HG03354 (cell line): ENCODE data around the gene CALD1.

ENCODE experiments used
- ATAC-seq: cut with Tn5 transposase; IDR thresholded peaks from one replicate; pipeline ENCODE4 v1.9.1; 2021; ENCODE audit warnings: mild to moderate bottlenecking; ENCODE audit not compliant: unreplicated experiment, poor library complexity, severe bottlenecking

Gene CALD1

DNA sequence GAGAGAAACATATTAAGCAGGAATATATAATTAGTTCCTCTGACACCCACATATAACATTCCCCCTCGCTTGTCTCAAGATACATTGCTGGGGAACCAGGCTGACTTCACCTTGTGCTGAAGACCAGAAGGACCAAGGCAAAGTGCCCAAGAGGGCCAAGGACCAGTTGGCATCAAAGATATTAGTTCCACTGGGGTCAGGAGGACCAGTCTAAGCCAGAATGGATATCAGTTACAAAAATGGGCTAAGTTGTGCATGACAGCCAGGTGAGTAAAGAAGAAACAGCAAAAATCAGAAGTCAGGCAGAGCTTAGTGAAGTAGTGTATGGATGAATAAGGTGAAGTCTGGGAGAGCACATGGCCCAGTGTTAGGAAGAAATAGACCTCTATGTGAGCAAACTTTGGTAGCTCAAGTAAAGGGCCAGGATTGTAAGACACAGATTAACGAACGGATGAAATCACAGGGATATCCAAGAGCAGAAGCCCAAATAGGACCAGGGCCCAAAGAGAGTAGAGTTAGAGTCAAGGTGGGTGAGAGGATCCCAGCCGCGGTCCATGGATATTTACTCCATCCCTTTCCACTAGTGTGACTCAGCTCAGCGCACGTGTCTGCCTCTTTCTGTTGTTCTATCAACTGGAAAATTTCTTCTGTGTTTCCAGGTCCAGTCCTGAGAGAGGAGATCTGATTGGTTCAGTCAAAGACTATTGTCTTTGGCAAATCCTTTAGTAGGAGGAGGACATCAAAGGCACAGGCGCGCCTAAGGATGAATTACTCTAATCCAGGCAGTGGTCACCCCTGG, 5.0 kb downstream of the CALD1 start:
- no peak for ATAC-seq

GRCh38 chr7:134785842-134786241, 6.4 kb downstream of the CALD1 start:
- no peak for ATAC-seq

- no peak for ATAC-seq
These were observed 7.6 kb downstream of the CALD1 start for GRCh38 chr7:134787064-134787463.

DNA sequence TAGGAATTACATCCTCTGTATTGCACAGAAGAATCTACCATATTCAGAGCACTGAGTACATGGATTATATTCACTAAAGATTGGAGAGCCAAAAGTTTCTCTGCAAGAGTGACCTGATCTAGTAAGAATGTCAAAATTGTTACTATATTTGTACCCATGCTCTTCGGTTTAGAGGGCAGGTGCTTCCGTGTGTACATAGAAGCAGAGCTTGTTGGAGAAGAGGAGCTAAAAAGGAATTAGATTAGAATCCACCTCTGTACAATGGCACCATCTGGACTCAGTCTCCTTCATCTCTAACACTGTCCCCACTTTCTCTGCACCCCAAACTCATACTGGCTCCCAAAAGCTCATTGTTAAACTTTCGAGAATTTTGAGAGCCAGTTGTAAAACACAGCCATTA, 8.3 kb downstream of the CALD1 start:
- ATAC-seq, result no peak

- no peak for ATAC-seq
These were observed 8.8 kb downstream of the CALD1 start for GRCh38 chr7:134788191-134788590.

DNA sequence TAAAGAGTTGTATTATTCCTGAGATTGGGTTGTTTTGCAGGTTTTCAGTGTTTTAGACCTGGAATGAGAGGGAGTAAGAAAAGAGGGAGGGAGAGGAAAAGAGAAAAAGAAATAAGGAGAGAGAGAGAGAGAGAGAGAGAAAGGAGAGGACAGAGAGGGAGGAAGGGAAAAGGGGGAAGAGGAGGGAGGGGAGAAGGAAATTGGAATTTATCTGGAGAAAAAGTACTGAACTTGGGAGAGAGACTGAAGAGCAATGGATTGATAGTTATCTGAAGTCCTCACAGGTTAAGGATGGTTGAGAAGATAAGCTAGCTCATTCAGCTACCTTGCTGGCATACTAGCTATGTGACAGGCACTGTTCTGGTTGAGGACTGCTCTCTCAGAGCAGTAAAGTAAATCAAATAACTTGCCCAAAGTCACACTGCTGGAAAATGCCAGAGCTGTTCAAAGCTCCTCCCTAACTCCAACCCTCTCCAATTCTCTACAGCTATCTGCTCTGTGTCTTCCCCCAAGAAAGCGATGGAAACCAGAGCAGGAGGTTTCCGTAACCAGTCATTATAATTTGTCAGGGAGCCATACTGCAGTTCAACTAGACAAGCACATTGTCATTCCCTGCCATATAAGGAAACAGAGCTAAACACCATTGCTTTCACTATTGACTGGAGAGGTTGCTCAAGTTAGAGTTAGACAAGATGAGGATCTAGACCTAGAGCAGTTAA, 10.7 kb downstream of the CALD1 start:
- no peak for ATAC-seq

DNA sequence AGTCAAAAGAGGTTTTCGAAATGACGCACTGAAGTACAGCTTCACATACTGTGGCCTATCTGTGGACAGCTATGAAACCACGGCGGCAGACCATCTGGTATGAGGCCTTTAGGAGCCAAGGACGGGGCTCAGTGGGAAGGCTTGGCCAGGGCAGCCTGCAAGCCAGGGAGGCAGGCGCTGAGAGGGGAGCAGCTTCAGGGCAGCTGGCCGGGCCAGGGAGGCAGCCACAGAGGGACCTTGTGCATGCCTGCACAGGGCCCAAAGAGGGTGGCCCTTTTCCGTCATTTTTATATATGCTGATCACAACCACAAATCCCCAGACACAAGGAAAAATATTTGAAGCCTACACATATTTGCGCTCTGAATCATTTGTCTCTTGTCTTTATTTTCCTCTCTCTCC, 13.5 kb downstream of the CALD1 start:
- ATAC-seq, result no peak

DNA sequence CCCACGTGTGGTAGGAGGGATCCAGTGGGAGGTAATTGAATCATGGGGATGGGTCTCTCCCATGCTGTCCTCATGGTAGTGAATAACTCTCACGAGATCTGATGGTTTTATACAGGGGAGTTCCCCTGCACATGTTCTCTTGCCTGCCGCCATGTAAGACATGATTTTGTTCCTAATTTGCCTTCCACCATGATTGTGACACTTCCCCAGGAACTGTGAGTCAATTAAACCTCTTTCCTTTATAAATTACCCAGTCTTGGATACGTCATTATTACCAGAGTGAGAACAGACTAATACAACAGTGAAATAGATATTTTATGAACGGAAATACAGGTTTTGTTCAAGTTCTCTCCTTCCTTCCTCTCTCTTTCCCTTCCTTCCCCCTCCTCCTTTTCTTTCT, 15.8 kb downstream of the CALD1 start:
- ATAC-seq, result no peak

DNA sequence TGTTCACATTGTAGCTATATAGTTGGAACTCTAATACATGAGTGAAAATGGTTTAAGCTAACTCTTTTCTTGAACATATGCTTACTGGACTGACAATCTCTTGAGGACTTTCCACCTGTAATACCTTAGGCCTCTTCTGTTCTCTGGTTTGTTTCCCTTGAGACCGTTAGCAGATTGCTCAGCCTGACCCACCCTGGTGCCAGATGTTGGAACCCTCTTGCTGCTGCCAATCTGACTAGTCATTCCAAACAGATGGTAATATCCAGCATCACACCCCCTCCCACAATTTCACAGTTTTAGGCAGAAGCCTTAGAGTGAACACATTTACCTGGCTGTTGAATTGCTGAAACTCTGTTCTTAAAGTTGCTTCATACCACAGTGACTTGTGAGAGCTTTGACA, 18.7 kb downstream of the CALD1 start:
- no peak for ATAC-seq

DNA sequence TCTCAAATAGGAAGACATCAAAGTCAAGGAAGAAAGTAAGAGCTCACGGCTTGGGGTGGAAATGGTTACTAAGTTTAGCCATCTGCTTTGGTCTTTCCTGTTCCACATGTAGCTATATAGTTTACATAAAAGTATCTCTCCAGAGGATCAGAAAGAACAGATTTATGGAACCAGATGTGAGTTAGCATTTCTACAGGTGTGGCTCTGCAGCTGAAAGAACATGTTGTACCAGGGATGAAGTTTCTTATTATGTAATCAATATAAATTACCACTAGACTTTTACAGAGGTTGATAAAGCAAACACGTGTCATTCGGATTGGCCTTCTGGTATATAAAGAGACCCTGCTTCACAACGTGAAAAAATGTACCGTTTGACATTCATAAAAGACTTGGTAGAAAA, 19.9 kb downstream of the CALD1 start:
- no peak for ATAC-seq

- no peak for ATAC-seq
These were observed 23.3 kb downstream of the CALD1 start for GRCh38 chr7:134802762-134803161.

DNA sequence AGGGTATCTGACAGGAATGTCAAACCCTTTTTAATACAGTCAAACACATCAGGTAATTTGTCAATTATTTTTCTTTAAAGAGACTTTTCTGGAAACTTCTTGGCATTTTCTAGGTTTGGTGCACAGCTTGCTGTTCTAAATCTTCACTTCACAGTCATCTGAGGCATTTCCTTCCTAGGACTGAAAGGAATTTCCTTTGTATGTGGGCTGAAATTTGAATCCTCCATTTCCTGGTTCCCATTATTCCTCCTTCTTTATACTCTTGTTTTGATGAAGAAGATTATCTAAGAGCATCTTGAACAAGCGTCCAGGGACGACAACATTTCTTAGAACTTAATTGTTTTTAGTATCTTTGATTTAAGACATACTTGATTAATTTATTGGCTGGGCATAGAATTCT, 24.9 kb downstream of the CALD1 start:
- no peak for ATAC-seq

- ATAC-seq, result no peak
These were observed 25.4 kb downstream of the CALD1 start for GRCh38 chr7:134804854-134805253.

DNA sequence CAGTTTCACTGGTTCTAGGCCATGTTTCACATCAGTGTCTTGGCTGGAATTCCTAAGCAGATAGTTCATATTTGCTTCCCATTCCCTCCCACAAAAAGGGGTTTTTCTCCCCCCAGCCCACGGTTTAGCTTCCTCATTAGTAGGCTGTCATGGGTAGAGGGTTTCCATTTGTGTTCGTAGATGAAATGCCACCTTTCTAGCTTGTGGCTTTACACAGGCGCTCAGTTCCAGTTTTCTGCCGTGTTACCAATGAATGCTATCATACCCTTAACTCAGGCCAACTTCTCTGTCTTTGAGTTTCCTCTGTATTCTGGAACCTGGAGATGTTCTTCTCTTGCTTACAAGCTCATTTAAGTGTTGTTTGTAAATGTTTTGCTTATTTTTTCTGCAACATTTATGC, 26.8 kb downstream of the CALD1 start:
- no peak for ATAC-seq

DNA sequence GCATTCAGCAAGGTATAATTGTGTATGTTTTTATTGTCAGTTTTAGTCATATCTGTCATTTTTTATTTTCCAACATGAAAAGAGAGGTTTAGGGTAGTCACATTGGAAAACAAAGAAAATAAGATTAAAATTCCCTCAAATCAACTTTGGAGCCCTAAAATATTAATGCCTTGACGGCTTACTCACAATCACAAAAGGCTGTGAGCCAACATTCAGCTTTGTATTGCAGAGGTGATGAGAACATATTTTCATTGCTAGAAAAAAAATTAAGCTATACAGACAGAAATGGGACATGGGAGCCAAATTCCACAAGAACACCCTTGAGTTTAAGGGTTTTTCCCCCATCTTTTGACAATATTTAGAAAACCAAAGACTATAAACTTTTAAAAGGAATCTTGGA, 30.2 kb downstream of the CALD1 start:
- no peak for ATAC-seq

- no peak for ATAC-seq
These were observed 32.3 kb downstream of the CALD1 start for GRCh38 chr7:134811765-134812164.

- ATAC-seq, result no peak
These were observed 34.4 kb downstream of the CALD1 start for GRCh38 chr7:134813663-134814396.

DNA sequence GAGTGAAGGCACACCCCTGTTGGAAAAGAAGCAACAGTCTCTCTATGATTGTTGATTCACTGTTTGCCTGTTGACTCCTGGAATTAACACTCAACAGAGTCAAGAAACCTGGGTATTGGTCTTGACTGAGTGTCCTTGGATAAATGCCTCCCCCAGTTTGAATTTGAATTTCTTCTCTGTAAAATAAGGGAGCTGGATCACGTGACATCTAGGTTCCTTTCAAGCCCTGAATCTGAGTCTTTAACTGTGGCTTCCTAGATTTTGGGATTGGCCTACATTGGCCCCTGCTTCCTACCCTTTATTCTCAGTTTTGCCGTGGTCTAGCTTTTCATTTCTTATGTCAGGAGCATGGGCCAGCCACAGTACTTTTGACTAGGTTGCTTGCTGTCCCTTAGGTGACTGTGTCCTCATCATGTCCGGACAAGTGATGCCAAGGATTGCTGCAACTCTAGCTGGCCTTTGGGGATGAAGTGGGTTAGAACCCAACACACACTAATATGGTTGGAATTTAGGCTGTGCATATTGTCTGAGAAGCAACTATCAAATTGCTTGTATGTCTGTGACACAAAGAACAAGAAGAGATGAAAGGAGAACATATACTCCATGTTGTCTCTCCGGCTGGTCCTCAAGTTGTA, 35.4 kb downstream of the CALD1 start:
- ATAC-seq, result no peak

GRCh38 chr7:134818613-134819345, 39.3 kb downstream of the CALD1 start:
- no peak for ATAC-seq

GRCh38 chr7:134819401-134819800, 40.0 kb downstream of the CALD1 start:
- ATAC-seq, result no peak
